Right cardiac atrium (tissue), 5 donors: ENCODE results near the gene FRMD8. TPM values are rescaled to one million over a fixed set of nuclear protein-coding genes. Genes with fewer than 3 reads are reported as not detected.
"Not testable (repeated sequence)": the region's sequence is repeated elsewhere in the genome, so short reads cannot be mapped to it uniquely, and the experiment has no call there.

Experiments used
- ATAC-seq, 2 donors: fragments of 200-7000 bp; cut with Tn5 transposase; one replicate each; pipeline versions ENCODE4 v1.8.0 to v1.9.1; 2020; ENCODE audit warnings: moderate library complexity in 2 of 2, mild to moderate bottlenecking in 1 of 2
- DNase-seq, 3 donors: peaks; one replicate each; pipeline ENCODE4 v3.0.0-alpha.2; 2020
- H3K27ac ChIP-seq: one replicate; pipeline ENCODE4 v1.5.1; 2013; ENCODE audit warnings: mild to moderate bottlenecking, low read length, control low read depth, moderate library complexity
- H3K27me3 ChIP-seq: one replicate; pipeline ENCODE4 v1.6.1; 2013; ENCODE audit not compliant: control insufficient read depth, insufficient read depth
- H3K4me1 ChIP-seq: one replicate; pipeline ENCODE4 v1.6.1; 2013; ENCODE audit warnings: low read length; ENCODE audit not compliant: control insufficient read depth, insufficient read depth
- H3K4me3 ChIP-seq: one replicate; pipeline ENCODE4 v1.5.1; 2013; ENCODE audit warnings: low read length, control low read depth
- H3K9me3 ChIP-seq: one replicate; pipeline ENCODE4 v1.6.1; 2013; ENCODE audit warnings: low read length; ENCODE audit not compliant: control insufficient read depth
- WGBS: extraction: QIAGEN DNeasy Blood & Tissue Kit; methylation state at CpG from one replicate; pipeline ENCODE4 v1.1.7; 2013; 5-methylcytosine and 5-hydroxymethylcytosine counted together
- intact Hi-C, 4 donors: fragments of 100-400 bp; cut with DNase I; formaldehyde crosslinking; loops; one replicate each; pipeline versions ENCODE4 v1.11.0 to v1.14.0; 2022 to 2023
- polyA plus RNA-seq: library from polyadenylated mRNA; stranded (reverse); fragments of 200-250 nt; gene quantifications from one replicate; pipeline ENCODE4 v1.2.3, GENCODE V29; 2013
- total RNA-seq, 4 donors: library from RNA; stranded (reverse); fragmentation: NEBNext Ultra II Directional; extraction: Animal tissue kit (Norgen Biotek cat#: 25700); gene quantifications; one replicate each; pipeline ENCODE4 v1.2.1, GENCODE V29; 2021
- donor health status: healthy with polysubstance abuse.
- donor health status: DM: no; HTN: yes; CAD: no.
- donor health status: DM: no; HTN: no; CAD: no.
- donor health status: DM: no; HTN: yes; CAD: no; lungs with severe emphysema.
- donor health status: DM: yes; HTN: yes; CAD: no.

Gene FRMD8
- total and polyA plus RNA-seq, 5 donors, result 9.3 to 16.1 (median 12.7) TPM

GRCh38 chr11:65401803-65402248 is 15.4 kb downstream of the FRMD8 start:
- no peak for DNase-seq
- Histone ChIP-seq H3K27me3 (no peaks in the 10 kb centered on the region), H3K27ac (no peak overlapping the region), H3K4me1 (no peaks in the 10 kb centered on the region), H3K9me3 (no peaks in the 10 kb centered on the region), H3K4me3 (no peak overlapping the region)
- 89% methylated on average over 10 of the region's 10 CpGs for WGBS
- no peak for ATAC-seq
- intact Hi-C loops, result no loop called here

GRCh38 chr11:65402790-65403189 is 16.4 kb downstream of the FRMD8 start:
- no peaks in the 10 kb centered on the region for H3K4me1 ChIP-seq
- DNase-seq (no peak), ATAC-seq (no peak)
- intact Hi-C loops, result no loop called here
- H3K27me3 ChIP-seq, result no peaks in the 10 kb centered on the region
- 83% methylated on average over 2 of the region's 2 CpGs for WGBS
- H3K27ac ChIP-seq, result no peak overlapping the region
- no peaks in the 10 kb centered on the region for H3K9me3 ChIP-seq
- no peak overlapping the region for H3K4me3 ChIP-seq

GRCh38 chr11:65403607-65404121 is 17.2 kb downstream of the FRMD8 start:
- intact Hi-C loops, result no loop called here
- WGBS, result 62% methylated on average over 12 of the region's 12 CpGs
- H3K4me1 ChIP-seq, result no peaks in the 10 kb centered on the region
- no peaks in the 10 kb centered on the region for H3K9me3 ChIP-seq
- no peaks in the 10 kb centered on the region for H3K27me3 ChIP-seq
- DNase-seq (peak in 1 of 3 donors; percentile 44), ATAC-seq (peak; percentile 15 to 27)
- no peak overlapping the region for H3K4me3 ChIP-seq
- peak overlapping the region; percentile 1 for H3K27ac ChIP-seq

GRCh38 chr11:65404210-65404609 is 17.8 kb downstream of the FRMD8 start:
- Histone ChIP-seq H3K4me3 (no peak overlapping the region), H3K9me3 (no peaks in the 10 kb centered on the region), H3K27me3 (no peaks in the 10 kb centered on the region), H3K4me1 (no peaks in the 10 kb centered on the region), H3K27ac (no peak overlapping the region)
- ATAC-seq (no peak), DNase-seq (peak in 1 of 3 donors; percentile 25)
- WGBS, result 73% methylated on average over 13 of the region's 13 CpGs
- intact Hi-C loops, result no loop called here

- peak; percentile 28 to 38 for ATAC-seq
- intact Hi-C loops, result no loop called here
- Histone ChIP-seq H3K4me1 (no peaks in the 10 kb centered on the region), H3K27ac (no peak overlapping the region), H3K9me3 (no peaks in the 10 kb centered on the region), H3K4me3 (no peak overlapping the region), H3K27me3 (no peaks in the 10 kb centered on the region)
- WGBS, result 86% methylated on average over 24 of the region's 24 CpGs
- peak in 2 of 3 donors; percentile 59 to 70 for DNase-seq
Observed at GRCh38 chr11:65404638-65405339, 18.4 kb downstream of the FRMD8 start.

GRCh38 chr11:65410936-65411680 is 24.7 kb downstream of the FRMD8 start:
- no peak overlapping the region for H3K27ac ChIP-seq
- no peaks in the 10 kb centered on the region for H3K27me3 ChIP-seq
- 85% methylated on average over 29 of the region's 29 CpGs for WGBS
- H3K9me3 ChIP-seq, result no peaks in the 10 kb centered on the region
- H3K4me1 ChIP-seq, result peaks cover 2% of the 10 kb centered on the region
- ATAC-seq, result peak in 1 of 2 donors; percentile 16
- H3K4me3 ChIP-seq, result no peak overlapping the region
- peak in 2 of 3 donors; percentile 11 to 39 for DNase-seq
- intact Hi-C loops, result no loop called here

GRCh38 chr11:65411681-65412070 is 25.2 kb downstream of the FRMD8 start:
- intact Hi-C loops, result no loop called here
- no peak overlapping the region for H3K27ac ChIP-seq
- no peak overlapping the region for H3K4me3 ChIP-seq
- DNase-seq, result peak in 1 of 3 donors; percentile 11
- peaks cover 2% of the 10 kb centered on the region for H3K4me1 ChIP-seq
- H3K9me3 ChIP-seq, result no peaks in the 10 kb centered on the region
- WGBS, result 66% methylated on average over 5 of the region's 5 CpGs
- H3K27me3 ChIP-seq, result no peaks in the 10 kb centered on the region
- ATAC-seq, result no peak

GRCh38 chr11:65412271-65413076 is 26.0 kb downstream of the FRMD8 start:
- ATAC-seq (no peak), DNase-seq (peak; percentile 11 to 55 (median 48))
- no peaks in the 10 kb centered on the region for H3K27me3 ChIP-seq
- intact Hi-C loops, result no loop called here
- peaks cover 6% of the 10 kb centered on the region for H3K4me1 ChIP-seq
- no peaks in the 10 kb centered on the region for H3K9me3 ChIP-seq
- peak overlapping the region; percentile 31 for H3K27ac ChIP-seq
- H3K4me3 ChIP-seq, result no peak overlapping the region
- WGBS, result 62% methylated on average over 24 of the region's 24 CpGs

GRCh38 chr11:65413077-65413664 is 26.7 kb downstream of the FRMD8 start:
- intact Hi-C loops, H3K27ac ChIP-seq, H3K4me1 ChIP-seq, ATAC-seq, H3K27me3 ChIP-seq, H3K9me3 ChIP-seq, H3K4me3 ChIP-seq: not testable (repeated sequence)
- peak in 1 of 3 donors; percentile 42 for DNase-seq
- WGBS, result 82% methylated on average over 15 of the region's 15 CpGs

- Histone ChIP-seq H3K27me3 (no peaks in the 10 kb centered on the region), H3K27ac (no peak overlapping the region), H3K9me3 (no peaks in the 10 kb centered on the region), H3K4me1 (peaks cover 13% of the 10 kb centered on the region), H3K4me3 (no peak overlapping the region)
- WGBS, result 80% methylated on average over 11 of the region's 11 CpGs
- intact Hi-C loops, result loop anchor here in 2 of 4 donors (5.0 kb wide), 2 partner anchors 92 to 97 kb away; no protein-coding TSS in a partner anchor
- ATAC-seq (no peak), DNase-seq (peak in 2 of 3 donors; percentile 14 to 26)
Observed at GRCh38 chr11:65414776-65415498, 28.5 kb downstream of the FRMD8 start.
